Measurements from ENCODE around the gene TSPAN11. TPM values are rescaled to one million over a fixed set of nuclear protein-coding genes. Genes with fewer than 3 reads are reported as not detected.

Gene TSPAN11
- total and polyA plus RNA-seq, 12 donors = 0.30 to 6.2 (median 1.2) TPM

GRCh38 chr12:30908722-30909348, 17.7 kb upstream of the TSPAN11 start:
- Histone ChIP-seq H3K27me3 (no peaks in the 10 kb centered on the region), H3K36me3 (replicated peaks in 1 of 2) (no peaks in the 10 kb centered on the region), H3K4me3 (no peak overlapping the region), H3K27ac (no peak overlapping the region), H3K4me1 (replicated peaks in 1 of 2) (no peaks in the 10 kb centered on the region), H3K9me3 (replicated peaks in 1 of 3) (no peaks in the 10 kb centered on the region)
- intact Hi-C loops (cut with DNase I) = no loop called here
- TF ChIP-seq POLR2A (IDR thresholded peaks at IDR 0.05) (no peak), CTCF (IDR thresholded peaks at IDR 0.05) (no peak)
- WGBS, 4 donors = 54 to 78% (median 62%) methylated on average over 3 of the region's 3 CpGs
- DNase-seq = no peak

GRCh38 chr12:30909349-30910037, 17.1 kb upstream of the TSPAN11 start:
- no peak for TF ChIP-seq CTCF (IDR thresholded peaks at IDR 0.05)
- TF ChIP-seq POLR2A (IDR thresholded peaks at IDR 0.05) = no peak

GRCh38 chr12:30910038-30910350, 16.6 kb upstream of the TSPAN11 start:
- Histone ChIP-seq H3K9me3 (replicated peaks in 1 of 3) (no peaks in the 10 kb centered on the region), H3K36me3 (replicated peaks in 1 of 2) (no peaks in the 10 kb centered on the region), H3K27me3 (no peaks in the 10 kb centered on the region), H3K4me1 (replicated peaks in 1 of 2) (no peaks in the 10 kb centered on the region), H3K4me3 (no peak overlapping the region), H3K27ac (no peak overlapping the region)
- 85 to 96% (median 92%) methylated on average over 1 of the region's 1 CpG for WGBS, 4 donors
- TF ChIP-seq CTCF (IDR thresholded peaks at IDR 0.05) (no peak), POLR2A (IDR thresholded peaks at IDR 0.05) (no peak)
- intact Hi-C loops (cut with DNase I) = no loop called here
- DNase-seq = no peak

More at GRCh38 chr12:30909349-30910037, 17.1 kb upstream of the TSPAN11 start:
- Histone ChIP-seq H3K9me3 (replicated peaks in 1 of 3) (no peaks in the 10 kb centered on the region), H3K27ac (no peak overlapping the region), H3K4me1 (replicated peaks in 1 of 2) (no peaks in the 10 kb centered on the region), H3K36me3 (replicated peaks in 1 of 2) (no peaks in the 10 kb centered on the region), H3K4me3 (no peak overlapping the region), H3K27me3 (no peaks in the 10 kb centered on the region)
- WGBS, 4 donors = 68 to 82% (median 80%) methylated on average over 5 of the region's 5 CpGs
- intact Hi-C loops (cut with DNase I) = no loop called here
- DNase-seq = no peak

- no peaks in the 10 kb centered on the region for H3K27me3 ChIP-seq
- no peaks in the 10 kb centered on the region for H3K9me3 ChIP-seq (replicated peaks in 1 of 3)
- WGBS, 4 donors = 56 to 71% (median 67%) methylated on average over 6 of the region's 6 CpGs
- H3K27ac ChIP-seq = no peak overlapping the region
- H3K36me3 ChIP-seq (replicated peaks in 1 of 2) = no peaks in the 10 kb centered on the region
- no peak overlapping the region for H3K4me3 ChIP-seq
- intact Hi-C loops (cut with DNase I) = no loop called here
- H3K4me1 ChIP-seq (replicated peaks in 1 of 2) = no peaks in the 10 kb centered on the region
- no peak for TF ChIP-seq CTCF (IDR thresholded peaks at IDR 0.05)
- TF ChIP-seq POLR2A (IDR thresholded peaks at IDR 0.05) = no peak
- DNase-seq = no peak
Measured at GRCh38 chr12:30911207-30911606, 15.3 kb upstream of the TSPAN11 start.

Measured in adrenal gland (tissue), 12 donors.